CD4-positive, CD25-positive, alpha-beta regulatory T cell (primary cell): ENCODE results near the gene C8G. TPM values are rescaled to one million over a fixed set of nuclear protein-coding genes. Genes with fewer than 3 reads are reported as not detected.

Experiments used
- ATAC-seq, 2 donors: fragments of 150-1000 bp; cut with Tn5 transposase; one replicate each; pipeline ENCODE4 v1.10.0; 2021; ENCODE audit warnings: low read depth in 2 of 2, moderate number of reproducible peaks in 2 of 2, moderate library complexity in 1 of 2
- DNase-seq, 3 donors: peaks; one replicate each; pipeline versions ENCODE4 v3.0.0 to v3.0.0-alpha.2; 2012 to 2022; ENCODE audit warnings: mixed read lengths in 1 of 3
- H3K27ac ChIP-seq: one replicate; pipeline ENCODE4 v1.7.0; 2013; ENCODE audit warnings: mild to moderate bottlenecking, low read length; ENCODE audit not compliant: insufficient read depth, poor library complexity, severe bottlenecking
- H3K27me3 ChIP-seq: one replicate; pipeline ENCODE4 v1.7.0; 2013; ENCODE audit warnings: low read length; ENCODE audit not compliant: control insufficient read depth, insufficient read depth
- H3K36me3 ChIP-seq: one replicate; pipeline ENCODE4 v1.7.0; 2013; ENCODE audit warnings: mild to moderate bottlenecking, low read length, moderate library complexity; ENCODE audit not compliant: control insufficient read depth, insufficient read depth
- H3K4me1 ChIP-seq: 2 replicates; pipeline ENCODE4 v1.7.0; 2013; ENCODE audit warnings: mild to moderate bottlenecking, low read length; ENCODE audit not compliant: insufficient read depth, control insufficient read depth, poor library complexity, severe bottlenecking
- H3K4me3 ChIP-seq: one replicate; pipeline ENCODE4 v1.7.0; 2013; ENCODE audit warnings: low read depth, mild to moderate bottlenecking, low read length, moderate library complexity
- H3K9me3 ChIP-seq, 2 experiments: 1 replicate in 1 of 2; 2 replicates in 1 of 2; pipeline ENCODE4 v1.7.0; 2013; ENCODE audit warnings: low read length in 2 of 2, mild to moderate bottlenecking in 1 of 2, moderate library complexity in 1 of 2; ENCODE audit not compliant: control insufficient read depth in 2 of 2
- H3K27ac Mint-ChIP-seq, 3 donors: one replicate each; pipeline ENCODE4 v1.8.0; 2020 to 2022; ENCODE audit warnings: mild to moderate bottlenecking in 3 of 3, mixed read lengths in 3 of 3, moderate library complexity in 2 of 3
- H3K27me3 Mint-ChIP-seq: one replicate; pipeline ENCODE4 v1.8.0; 2022; ENCODE audit warnings: mild to moderate bottlenecking, mixed read lengths
- H3K36me3 Mint-ChIP-seq: one replicate; pipeline ENCODE4 v1.8.0; 2020; ENCODE audit warnings: mixed read lengths
- H3K4me1 Mint-ChIP-seq, 4 donors: one replicate each; pipeline ENCODE4 v1.8.0; 2020 to 2022; ENCODE audit warnings: mixed read lengths in 4 of 4, mild to moderate bottlenecking in 1 of 4
- H3K4me3 Mint-ChIP-seq, 4 donors: one replicate each; pipeline ENCODE4 v1.8.0; 2020 to 2022; ENCODE audit warnings: mild to moderate bottlenecking in 4 of 4, mixed read lengths in 4 of 4, moderate library complexity in 3 of 4
- H3K9me3 Mint-ChIP-seq, 7 donors: one replicate each; pipeline ENCODE4 v1.8.0; 2020 to 2022; ENCODE audit warnings: mixed read lengths in 7 of 7, mild to moderate bottlenecking in 3 of 7, moderate library complexity in 2 of 7
- polyA plus RNA-seq, 4 donors: library from polyadenylated mRNA; unstranded; fragments of 300-500 nt; fragmentation: Illumina TruSeq; gene quantifications; one replicate each; pipeline ENCODE4 v1.2.3, GENCODE V29; 2021
- total RNA-seq: library from RNA; stranded (reverse); gene quantifications from one replicate; pipeline ENCODE4 v1.2.3, GENCODE V29; 2022

C8G gene
- total and polyA plus RNA-seq, 5 donors from 2014 or later = 0.96 to 1.1 TPM; not detected in 3

DNA sequence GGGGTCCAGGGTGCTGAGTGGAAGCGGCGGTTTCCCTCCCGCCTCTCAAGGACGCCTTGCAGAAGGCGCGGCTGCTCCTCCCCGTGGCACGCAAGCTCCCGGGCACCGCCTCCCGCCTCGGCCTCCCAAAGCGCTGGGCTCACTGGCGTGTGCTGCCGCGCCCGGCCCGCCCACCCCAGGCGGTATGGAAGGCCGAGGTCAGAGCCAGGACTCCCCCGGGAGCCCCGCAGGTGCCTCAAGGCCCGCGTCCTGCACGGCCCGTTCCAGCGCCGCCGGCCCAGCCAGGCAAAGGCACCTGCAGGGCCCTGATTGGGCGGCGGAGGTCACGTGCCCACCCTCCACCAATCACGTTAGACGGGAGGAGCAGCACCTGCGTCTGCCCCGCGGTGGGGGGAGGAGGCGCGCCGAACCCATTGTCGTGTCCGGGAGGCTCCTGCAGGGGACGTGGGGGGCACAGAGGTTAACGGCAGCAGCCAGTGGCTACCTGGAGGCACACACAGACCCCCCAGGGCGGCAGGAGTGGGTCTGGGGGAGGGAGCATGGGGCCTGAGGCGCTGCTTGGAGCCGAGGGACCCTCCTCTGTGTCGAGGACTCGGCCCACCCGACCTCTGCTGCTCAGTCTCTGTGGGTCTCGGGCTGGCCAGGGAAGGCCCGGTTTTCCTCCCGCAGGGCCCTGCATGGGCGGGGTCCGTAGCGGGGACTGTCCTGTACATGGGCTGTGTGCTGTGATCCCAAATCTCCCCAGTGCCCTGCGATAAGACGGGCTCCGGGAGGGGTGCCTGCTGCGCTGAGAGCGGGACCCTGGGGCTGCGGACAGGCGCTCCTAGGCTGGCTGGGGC is 5.0 kb downstream of the C8G start:
- peaks cover 17% of the 10 kb centered on the region for H3K4me1 ChIP-seq
- peak overlapping the region; percentile 76 for H3K27ac ChIP-seq
- peak overlapping the region; percentile 55 for H3K4me3 ChIP-seq
- H3K36me3 ChIP-seq = no peaks in the 10 kb centered on the region
- H3K27me3 Mint-ChIP-seq = peaks cover under 1% of the 10 kb centered on the region
- peak; percentile 94 to 95 for ATAC-seq
- no peaks in the 10 kb centered on the region for H3K27me3 ChIP-seq
- peak overlapping the region; percentile 52 to 91 (median 58) for H3K27ac Mint-ChIP-seq
- no peaks in the 10 kb centered on the region for H3K9me3 Mint-ChIP-seq
- H3K4me3 Mint-ChIP-seq = peak overlapping the region; percentile 84 to 87 (median 85)
- H3K36me3 Mint-ChIP-seq = no peaks in the 10 kb centered on the region
- no peaks in the 10 kb centered on the region for H3K9me3 ChIP-seq
- DNase-seq = peak; percentile 94 to 97 (median 95)
- H3K4me1 Mint-ChIP-seq = peaks cover 0 to 10% (median 0%) of the 10 kb centered on the region in 4 donors

- no peaks in the 10 kb centered on the region for H3K9me3 Mint-ChIP-seq
- no peaks in the 10 kb centered on the region for H3K9me3 ChIP-seq
- H3K36me3 Mint-ChIP-seq = no peaks in the 10 kb centered on the region
- peak overlapping the region; percentile 79 to 86 (median 85) for H3K4me3 Mint-ChIP-seq
- peaks cover 15% of the 10 kb centered on the region for H3K4me1 ChIP-seq
- H3K36me3 ChIP-seq = no peaks in the 10 kb centered on the region
- DNase-seq (no peak), ATAC-seq (no peak)
- H3K4me1 Mint-ChIP-seq = peaks cover 0 to 10% (median 0%) of the 10 kb centered on the region in 4 donors
- H3K27ac ChIP-seq = peak overlapping the region; percentile 76
- no peaks in the 10 kb centered on the region for H3K27me3 ChIP-seq
- no peak overlapping the region for H3K4me3 ChIP-seq
- peak overlapping the region in 1 of 3 donors; percentile 58 for H3K27ac Mint-ChIP-seq
- H3K27me3 Mint-ChIP-seq = peaks cover 4% of the 10 kb centered on the region
These were observed 5.7 kb downstream of the C8G start for GRCh38 chr9:136950656-136951276.

- no peak within 1 kb of the TSS for H3K27ac ChIP-seq
- peaks cover 4% of the 10 kb centered on the region for H3K27me3 Mint-ChIP-seq
These were observed 6.7 kb downstream of the C8G start, which contains the start of gene LCN12 for GRCh38 chr9:136951541-136952320. LCN12 (plus strand) TSS chr9:136952273; CDS start chr9:136952328, 55 bp downstream.

DNA sequence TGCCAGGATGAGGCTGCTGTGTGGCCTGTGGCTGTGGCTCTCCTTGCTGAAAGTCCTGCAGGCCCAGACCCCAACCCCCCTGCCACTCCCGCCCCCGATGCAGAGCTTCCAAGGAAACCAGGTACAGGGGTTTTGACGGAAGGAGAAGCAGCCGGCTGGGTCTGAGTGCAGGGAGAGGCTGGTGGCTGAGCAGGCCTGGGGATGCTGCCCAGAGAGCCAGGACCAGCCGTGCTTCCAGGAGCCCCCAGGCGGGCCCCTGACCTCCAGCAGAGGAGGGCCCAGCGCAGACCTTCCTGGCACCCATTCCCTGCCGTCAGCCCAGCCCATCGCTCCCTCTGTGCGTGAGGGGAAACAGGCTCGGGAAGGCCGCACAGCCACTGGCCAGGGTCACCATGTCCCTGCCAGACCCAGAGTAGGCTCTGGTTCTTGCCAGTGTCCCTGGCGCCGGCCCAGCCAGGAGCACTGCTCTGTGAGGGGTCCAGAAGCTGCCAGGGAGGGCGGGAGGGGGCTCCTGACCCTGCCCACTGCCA is 7.3 kb downstream of the C8G start:
- H3K36me3 ChIP-seq = no peaks in the 10 kb centered on the region
- Mint-ChIP-seq H3K27me3 (peaks cover 4% of the 10 kb centered on the region), H3K4me3 (no peak overlapping the region), H3K36me3 (no peaks in the 10 kb centered on the region), H3K4me1 (peaks cover 0 to 12% (median 0%) of the 10 kb centered on the region in 4 donors), H3K27ac (no peak overlapping the region), H3K9me3 (peaks cover 0 to 2% (median 0%) of the 10 kb centered on the region in 7 donors)
- no peak overlapping the region for H3K27ac ChIP-seq
- ATAC-seq (no peak), DNase-seq (no peak)
- no peaks in the 10 kb centered on the region for H3K9me3 ChIP-seq
- H3K27me3 ChIP-seq = no peaks in the 10 kb centered on the region
- peaks cover 15% of the 10 kb centered on the region for H3K4me1 ChIP-seq
- H3K4me3 ChIP-seq = no peak overlapping the region

More at GRCh38 chr9:136951541-136952320, 6.7 kb downstream of the C8G start, which contains the start of gene LCN12:
- H3K4me3 ChIP-seq = no peak within 1 kb of the TSS
- H3K4me3 Mint-ChIP-seq = peak within 1 kb of the TSS in 2 of 4 donors; percentile 44 to 48
- peaks cover 0 to 12% (median 0%) of the 10 kb centered on the region in 4 donors for H3K4me1 Mint-ChIP-seq
- H3K27me3 ChIP-seq = no peaks in the 10 kb centered on the region
- DNase-seq = no peak
- H3K9me3 ChIP-seq = no peaks in the 10 kb centered on the region
- no peaks in the 10 kb centered on the region for H3K36me3 ChIP-seq
- no peak for ATAC-seq
- no peak within 1 kb of the TSS for H3K27ac Mint-ChIP-seq
- H3K4me1 ChIP-seq = peaks cover 15% of the 10 kb centered on the region
- H3K36me3 Mint-ChIP-seq = no peaks in the 10 kb centered on the region
- peaks cover 0 to 2% (median 0%) of the 10 kb centered on the region in 7 donors for H3K9me3 Mint-ChIP-seq

DNA sequence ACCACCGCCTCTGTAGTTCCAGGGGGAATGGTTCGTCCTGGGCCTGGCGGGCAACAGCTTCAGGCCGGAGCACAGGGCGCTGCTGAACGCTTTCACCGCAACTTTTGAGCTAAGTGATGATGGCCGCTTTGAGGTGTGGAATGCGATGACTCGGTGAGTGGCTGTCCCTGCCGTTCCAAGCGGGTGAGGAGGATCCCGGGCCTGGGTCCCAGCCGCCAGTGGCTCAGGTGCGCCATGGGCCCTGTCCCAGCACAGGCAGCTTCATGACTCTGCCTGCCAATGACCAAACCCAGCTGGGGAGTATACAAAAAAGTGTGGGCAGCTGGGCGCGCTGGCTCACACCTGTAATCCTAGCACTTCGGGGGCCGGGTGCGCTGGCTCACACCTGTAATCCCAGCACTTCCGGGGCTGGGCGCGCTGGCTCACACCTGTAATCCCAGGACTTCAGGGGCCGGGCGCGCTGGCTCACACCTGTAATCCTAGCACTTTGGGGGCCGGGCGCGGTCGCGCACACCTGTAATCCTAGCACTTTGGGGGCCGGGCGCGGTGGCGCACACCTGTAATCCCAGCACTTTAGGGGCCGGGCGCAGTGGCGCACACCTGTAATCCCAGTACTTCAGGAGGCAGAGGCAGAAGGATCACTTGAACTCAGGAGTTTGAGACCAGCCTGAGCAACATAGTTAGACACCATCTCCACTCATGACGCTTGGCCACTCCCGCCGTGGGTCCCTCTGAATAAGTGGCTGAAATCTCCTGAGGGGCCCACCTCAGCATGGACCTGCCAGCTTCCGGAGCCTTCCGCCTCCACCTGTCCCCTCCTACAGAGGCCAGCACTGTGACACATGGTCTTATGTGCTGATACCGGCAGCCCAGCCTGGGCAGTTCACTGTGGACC is 8.1 kb downstream of the C8G start:
- Histone ChIP-seq H3K4me1 (peaks cover 15% of the 10 kb centered on the region), H3K36me3 (no peaks in the 10 kb centered on the region), H3K4me3 (no peak overlapping the region), H3K27me3 (no peaks in the 10 kb centered on the region), H3K27ac (no peak overlapping the region), H3K9me3 (no peaks in the 10 kb centered on the region)
- no peak for DNase-seq
- H3K27me3 Mint-ChIP-seq = peaks cover 4% of the 10 kb centered on the region
- H3K36me3 Mint-ChIP-seq = no peaks in the 10 kb centered on the region
- peaks cover 0 to 11% (median 0%) of the 10 kb centered on the region in 4 donors for H3K4me1 Mint-ChIP-seq
- no peak for ATAC-seq
- H3K4me3 Mint-ChIP-seq = no peak overlapping the region
- H3K27ac Mint-ChIP-seq = no peak overlapping the region
- peaks cover 0 to 2% (median 0%) of the 10 kb centered on the region in 7 donors for H3K9me3 Mint-ChIP-seq

DNA sequence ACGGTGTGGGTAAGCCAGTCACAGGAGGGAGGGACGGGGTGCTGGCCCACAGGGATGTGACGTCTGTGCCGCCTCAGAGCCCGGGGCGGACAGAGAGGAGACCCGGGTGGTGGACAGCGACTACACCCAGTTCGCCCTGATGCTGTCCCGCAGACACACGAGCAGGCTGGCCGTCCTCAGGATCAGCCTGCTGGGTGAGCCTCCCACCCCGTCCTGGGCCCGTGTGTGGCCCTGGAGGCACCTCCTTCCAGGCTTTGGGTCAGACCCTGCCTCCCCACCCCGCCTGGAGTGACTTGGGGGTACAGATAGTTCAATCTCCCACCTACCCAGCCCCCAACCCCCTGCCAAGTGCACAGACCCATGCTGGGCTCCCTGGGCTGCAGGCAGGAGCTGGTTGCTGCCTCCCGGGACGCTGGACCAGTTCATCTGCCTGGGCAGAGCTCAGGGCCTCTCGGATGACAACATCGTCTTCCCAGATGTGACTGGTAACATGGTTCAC is 8.8 kb downstream of the C8G start:
- Histone ChIP-seq H3K27ac (no peak overlapping the region), H3K27me3 (no peaks in the 10 kb centered on the region), H3K36me3 (no peaks in the 10 kb centered on the region), H3K4me1 (peaks cover 16% of the 10 kb centered on the region), H3K9me3 (no peaks in the 10 kb centered on the region), H3K4me3 (no peak overlapping the region)
- Mint-ChIP-seq H3K27ac (no peak overlapping the region), H3K4me1 (peaks cover 0 to 9% (median 0%) of the 10 kb centered on the region in 4 donors), H3K4me3 (no peak overlapping the region), H3K27me3 (peaks cover 4% of the 10 kb centered on the region), H3K36me3 (no peaks in the 10 kb centered on the region), H3K9me3 (peaks cover 0 to 2% (median 0%) of the 10 kb centered on the region in 7 donors)
- ATAC-seq (no peak), DNase-seq (no peak)
